ENCODE data around the gene ZNF446. TPM values are rescaled to one million over a fixed set of nuclear protein-coding genes. Genes with fewer than 3 reads are reported as not detected.

ZNF446 gene
- polyA plus RNA-seq, 3 donors = 2.0 to 6.2 (median 2.2) TPM

- H3K9me3 Mint-ChIP-seq = peaks cover 9 to 34% (median 25%) of the 10 kb centered on the region in 7 donors
- TF ChIP-seq, protein P1, sequence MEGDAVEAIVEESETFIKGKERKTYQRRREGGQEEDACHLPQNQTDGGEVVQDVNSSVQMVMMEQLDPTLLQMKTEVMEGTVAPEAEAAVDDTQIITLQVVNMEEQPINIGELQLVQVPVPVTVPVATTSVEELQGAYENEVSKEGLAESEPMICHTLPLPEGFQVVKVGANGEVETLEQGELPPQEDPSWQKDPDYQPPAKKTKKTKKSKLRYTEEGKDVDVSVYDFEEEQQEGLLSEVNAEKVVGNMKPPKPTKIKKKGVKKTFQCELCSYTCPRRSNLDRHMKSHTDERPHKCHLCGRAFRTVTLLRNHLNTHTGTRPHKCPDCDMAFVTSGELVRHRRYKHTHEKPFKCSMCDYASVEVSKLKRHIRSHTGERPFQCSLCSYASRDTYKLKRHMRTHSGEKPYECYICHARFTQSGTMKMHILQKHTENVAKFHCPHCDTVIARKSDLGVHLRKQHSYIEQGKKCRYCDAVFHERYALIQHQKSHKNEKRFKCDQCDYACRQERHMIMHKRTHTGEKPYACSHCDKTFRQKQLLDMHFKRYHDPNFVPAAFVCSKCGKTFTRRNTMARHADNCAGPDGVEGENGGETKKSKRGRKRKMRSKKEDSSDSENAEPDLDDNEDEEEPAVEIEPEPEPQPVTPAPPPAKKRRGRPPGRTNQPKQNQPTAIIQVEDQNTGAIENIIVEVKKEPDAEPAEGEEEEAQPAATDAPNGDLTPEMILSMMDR (IDR thresholded peaks at IDR 0.05) = no peak
- peak overlapping the region in 2 of 7 donors; percentile 16 to 18 for H3K27ac Mint-ChIP-seq
- no peak overlapping the region for H3K9ac ChIP-seq (ENCODE audit: insufficient read depth, low read length, poor library complexity, severe bottlenecking)
- no peak overlapping the region for H2AFZ ChIP-seq (ENCODE audit: insufficient read depth, low read depth, low read length, poor library complexity, severe bottlenecking)
- H3K36me3 ChIP-seq (replicated peaks in 1 of 2; ENCODE audit: control insufficient read depth in 1 of 2, insufficient read depth in 2 of 2, low read length in 2 of 2) = no peaks in the 10 kb centered on the region
- H3K4me2 ChIP-seq (replicated peaks; ENCODE audit: extremely low read depth, low read length, poor library complexity, severe bottlenecking) = no peak overlapping the region
- no peak overlapping the region for H3K4me3 Mint-ChIP-seq
- no peak overlapping the region for H3K27ac ChIP-seq (ENCODE audit: low read depth in 1 of 2, low read length in 2 of 2)
- intact Hi-C loops (cut with micrococcal nuclease) = no loop called here
- H3K79me2 ChIP-seq (ENCODE audit: insufficient read depth, low read length) = peaks cover 5% of the 10 kb centered on the region
- H3K27me3 ChIP-seq (ENCODE audit: control insufficient read depth in 2 of 2, insufficient read depth in 2 of 2, low read length in 2 of 2) = no peaks in the 10 kb centered on the region
- 92% methylated on average over 11 of the region's 11 CpGs for WGBS (ENCODE audit: insufficient coverage)
- H3K36me3 Mint-ChIP-seq = peaks cover 0 to 9% of the 10 kb centered on the region in 2 donors
- H4K20me1 ChIP-seq (ENCODE audit: insufficient read depth, low read length) = peaks cover 5% of the 10 kb centered on the region
- H3K9me3 ChIP-seq (replicated peaks in 1 of 2; ENCODE audit: control insufficient read depth in 1 of 2, insufficient read depth in 1 of 2, low read length in 2 of 2) = peaks cover 16 to 26% of the 10 kb centered on the region in 2 donors
- DNase-seq = no peak
- H3K4me1 ChIP-seq (ENCODE audit: control insufficient read depth in 1 of 2, insufficient read depth in 2 of 2, low read length in 2 of 2) = peaks cover 9 to 12% of the 10 kb centered on the region in 2 donors
- H3K4me1 Mint-ChIP-seq = peaks cover 8% of the 10 kb centered on the region
- H3K27me3 Mint-ChIP-seq (ENCODE audit: low read depth in 3 of 3) = peaks cover 0 to 2% (median 2%) of the 10 kb centered on the region in 3 donors
- no peak overlapping the region for H3K4me3 ChIP-seq (replicated peaks in 1 of 3; ENCODE audit: low read depth in 2 of 3, low read length in 3 of 3)
These were observed 33.6 kb downstream of the ZNF446 start for GRCh38 chr19:58509731-58510083.

DNA sequence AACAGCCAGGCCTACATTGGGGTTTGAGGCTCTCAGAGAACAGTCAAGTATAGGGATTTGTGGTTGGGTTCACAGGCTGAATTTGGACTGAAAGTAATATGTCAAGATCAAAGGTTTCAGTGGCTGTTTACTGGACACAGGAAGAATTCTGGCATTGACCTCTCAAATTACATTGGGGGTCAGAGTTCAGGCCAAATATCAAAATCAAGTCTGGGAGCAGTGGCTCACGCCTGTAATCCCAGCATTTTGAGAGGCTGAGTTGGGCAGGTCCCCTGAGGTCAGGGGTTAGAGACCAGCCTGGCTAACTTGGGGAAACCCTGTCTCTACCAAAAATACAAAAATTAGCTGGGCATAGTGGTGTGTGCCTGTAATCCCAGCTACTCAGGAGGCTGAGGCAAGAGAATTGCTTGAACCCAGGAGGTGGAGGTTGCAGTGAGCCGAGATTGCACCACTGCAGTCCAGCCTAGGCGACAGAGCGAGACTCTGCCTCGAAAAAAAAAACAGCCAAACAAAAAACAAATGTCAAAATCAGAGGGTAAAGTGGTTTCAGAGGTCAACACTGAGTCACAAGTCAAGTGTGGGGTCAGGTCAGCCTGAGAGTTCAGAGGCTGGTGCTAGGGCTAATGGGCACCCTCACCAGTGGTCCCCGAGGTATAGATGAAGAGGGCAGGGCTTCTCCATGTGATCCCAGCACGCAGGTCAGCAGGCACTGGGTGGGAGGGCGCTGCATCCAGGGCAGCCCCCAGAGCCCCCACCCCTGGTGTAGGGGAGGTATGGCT lies 34.1 kb downstream of the ZNF446 start:
- H3K27ac Mint-ChIP-seq = peak overlapping the region in 1 of 7 donors; percentile 73
- peaks cover 6% of the 10 kb centered on the region for H3K79me2 ChIP-seq (ENCODE audit: insufficient read depth, low read length)
- DNase-seq = no peak
- H3K4me3 Mint-ChIP-seq = no peak overlapping the region
- H3K4me1 Mint-ChIP-seq = peaks cover 13% of the 10 kb centered on the region
- TF ChIP-seq, protein P1 (IDR thresholded peaks at IDR 0.05) = no peak
- H3K27ac ChIP-seq (ENCODE audit: low read depth in 1 of 2, low read length in 2 of 2) = no peak overlapping the region
- peaks cover 16 to 26% of the 10 kb centered on the region in 2 donors for H3K9me3 ChIP-seq (replicated peaks in 1 of 2; ENCODE audit: control insufficient read depth in 1 of 2, insufficient read depth in 1 of 2, low read length in 2 of 2)
- peaks cover 7% of the 10 kb centered on the region for H4K20me1 ChIP-seq (ENCODE audit: insufficient read depth, low read length)
- H3K4me1 ChIP-seq (ENCODE audit: control insufficient read depth in 1 of 2, insufficient read depth in 2 of 2, low read length in 2 of 2) = peaks cover 10 to 15% of the 10 kb centered on the region in 2 donors
- no peaks in the 10 kb centered on the region for H3K27me3 ChIP-seq (ENCODE audit: control insufficient read depth in 2 of 2, insufficient read depth in 2 of 2, low read length in 2 of 2)
- no peak overlapping the region for H2AFZ ChIP-seq (ENCODE audit: insufficient read depth, low read depth, low read length, poor library complexity, severe bottlenecking)
- H3K9ac ChIP-seq (ENCODE audit: insufficient read depth, low read length, poor library complexity, severe bottlenecking) = no peak overlapping the region
- H3K4me3 ChIP-seq (replicated peaks in 1 of 3; ENCODE audit: low read depth in 2 of 3, low read length in 3 of 3) = no peak overlapping the region
- peaks cover 9 to 32% (median 25%) of the 10 kb centered on the region in 7 donors for H3K9me3 Mint-ChIP-seq
- peaks cover under 1 to 11% of the 10 kb centered on the region in 2 donors for H3K36me3 Mint-ChIP-seq
- 100% methylated on average over 1 of the region's 8 CpGs for WGBS (ENCODE audit: insufficient coverage)
- intact Hi-C loops (cut with micrococcal nuclease) = no loop called here
- no peak overlapping the region for H3K4me2 ChIP-seq (replicated peaks; ENCODE audit: extremely low read depth, low read length, poor library complexity, severe bottlenecking)
- peaks cover 0 to 2% (median 2%) of the 10 kb centered on the region in 3 donors for H3K27me3 Mint-ChIP-seq (ENCODE audit: low read depth in 3 of 3)
- H3K36me3 ChIP-seq (replicated peaks in 1 of 2; ENCODE audit: control insufficient read depth in 1 of 2, insufficient read depth in 2 of 2, low read length in 2 of 2) = no peaks in the 10 kb centered on the region

Measured in CD14-positive monocyte (primary cell).